Gastroesophageal sphincter (tissue), 3 donors: ENCODE data around the gene THBS4.

Experiments
- CTCF ChIP-seq, 4 experiments: fragments of 200-600 bp in 2 of 4; fragments of 450-650 bp in 2 of 4; sonication (generic) in 1 of 4; IDR thresholded peaks; one replicate each; pipeline ENCODE4 v1.5.1; 2017 to 2019; ENCODE audit warnings: antibody characterized with exemption in 4 of 4, mild to moderate bottlenecking in 2 of 4, moderate library complexity in 2 of 4
- EP300 ChIP-seq: sonication (generic); formaldehyde crosslinking; IDR thresholded peaks from one replicate; pipeline ENCODE4 v1.6.1; 2017; ENCODE audit warnings: antibody characterized with exemption, mild to moderate bottlenecking
- POLR2A ChIP-seq, 2 donors: fragments of 450-650 bp; IDR thresholded peaks; one replicate each; pipeline ENCODE4 v1.6.1; 2017; ENCODE audit warnings: antibody characterized with exemption in 2 of 2, mild to moderate bottlenecking in 2 of 2, moderate library complexity in 1 of 2
- POLR2AphosphoS5 ChIP-seq: sonication (generic); formaldehyde crosslinking; IDR thresholded peaks from one replicate; pipeline ENCODE4 v1.6.1; 2017; ENCODE audit warnings: antibody characterized with exemption

- TF ChIP-seq CTCF (IDR thresholded peaks at IDR 0.05), result no peak
- TF ChIP-seq POLR2AphosphoS5, result no peak
- TF ChIP-seq EP300, result no peak
- no peak for TF ChIP-seq POLR2A (IDR thresholded peaks at IDR 0.05)
These were observed 84.2 kb downstream of the THBS4 start for GRCh38 chr5:80119372-80119771.
